A673 (cell line): ENCODE measurements around the gene MB21D2. TPM values are rescaled to one million over a fixed set of nuclear protein-coding genes. Genes with fewer than 3 reads are reported as not detected.
A peak's percentile ranks its signal among the peaks of the same experiment; 100 is the strongest.

Source experiments
- BruUV-seq: library from RNA; stranded (reverse); fragments of 400-500 nt; replicated peaks from 2 replicates; lab custom pipeline; 2021; lab: Mats Ljungman, UMichigan
- CTCF ChIA-PET: fragments of 300-600 bp; sonication (Branson Sonifier 250); formaldehyde crosslinking; loops from one replicate; lab custom pipeline; 2022; ENCODE audit warnings: antibody characterized with exemption; lab: Charles Lee
- POLR2A ChIA-PET: fragments of 300-600 bp; sonication (Branson Sonifier 250); formaldehyde crosslinking; loops from one replicate; lab custom pipeline; 2022; ENCODE audit warnings: antibody characterized with exemption; ENCODE audit not compliant: low non-redundant PET; lab: Charles Lee
- DNase-seq: peaks from one replicate; pipeline ENCODE4 v3.0.0-alpha.2; 2015; ENCODE audit warnings: low spot score
- H3K27ac ChIP-seq: fragments of 200-600 bp; sonication (generic); 2 replicates; pipeline ENCODE4 v1.5.1; 2016; ENCODE audit warnings: mixed run types, low read depth, mild to moderate bottlenecking, mixed read lengths, antibody characterized with exemption, low read length; ENCODE audit not compliant: poor library complexity, severe bottlenecking
- H3K27me3 ChIP-seq: fragments of 200-600 bp; sonication (generic); replicated peaks from 2 replicates; pipeline ENCODE4 v1.6.1; 2017; ENCODE audit warnings: mixed run types, low read depth, mild to moderate bottlenecking, mixed read lengths, antibody characterized with exemption, low read length; ENCODE audit not compliant: insufficient read depth, poor library complexity
- H3K36me3 ChIP-seq: fragments of 200-600 bp; sonication (generic); 2 replicates; pipeline ENCODE4 v1.6.1; 2016; ENCODE audit warnings: mixed run types, mild to moderate bottlenecking, mixed read lengths, antibody characterized with exemption, low read length; ENCODE audit not compliant: insufficient read depth, poor library complexity, severe bottlenecking
- H3K4me1 ChIP-seq: fragments of 200-600 bp; sonication (generic); 2 replicates; pipeline ENCODE4 v1.6.1; 2017; ENCODE audit warnings: mixed run types, mild to moderate bottlenecking, mixed read lengths, antibody characterized with exemption, low read length; ENCODE audit not compliant: insufficient read depth, poor library complexity, severe bottlenecking
- H3K4me3 ChIP-seq: fragments of 200-600 bp; sonication (generic); 2 replicates; pipeline ENCODE4 v1.5.1; 2016; ENCODE audit warnings: low read depth, mixed run types, mild to moderate bottlenecking, mixed read lengths, low read length; ENCODE audit not compliant: poor library complexity, severe bottlenecking
- H3K9me3 ChIP-seq: fragments of 200-600 bp; sonication (generic); 2 replicates; pipeline ENCODE4 v1.6.1; 2016; ENCODE audit warnings: mixed run types, low read depth, mild to moderate bottlenecking, mixed read lengths, antibody characterized with exemption, low read length; ENCODE audit not compliant: poor library complexity, severe bottlenecking
- EZH2 ChIP-seq: fragments of 200-600 bp; sonication (generic); IDR thresholded peaks from 2 replicates; pipeline ENCODE4 v1.6.1; 2017; ENCODE audit warnings: borderline replicate concordance, low read depth, mild to moderate bottlenecking, mixed read lengths, antibody characterized with exemption, low read length; ENCODE audit not compliant: poor library complexity, severe bottlenecking
- intact Hi-C: fragments of 100-400 bp; cut with micrococcal nuclease; formaldehyde crosslinking; loops from one replicate; pipeline ENCODE4 v1.10.0; 2022; ENCODE audit not compliant: unreplicated experiment
- total RNA-seq: library from RNA; stranded (reverse); gene quantifications from 2 replicates; pipeline ENCODE4 v1.2.3, GENCODE V29; 2021
- TF ChIP-seq, protein P1 (sequence below): fragments of 300-800, 200-600 bp; sonication (generic); conservative IDR thresholded peaks from 2 replicates; pipeline ENCODE4 v1.5.1; 2017; ENCODE audit warnings: low read depth, mild to moderate bottlenecking, antibody characterized with exemption, low read length, moderate library complexity, mixed read lengths

MB21D2 gene
- total RNA-seq, 1 experiment from 2014 or later = 8.1 TPM

GRCh38 chr3:192870822-192871221 lies 46.8 kb downstream of the MB21D2 start:
- POLR2A ChIA-PET = no interaction called here
- CTCF ChIA-PET = no interaction called here
- Histone ChIP-seq H3K4me3 (no peak overlapping the region), H3K27ac (no peak overlapping the region), H3K9me3 (no peaks in the 10 kb centered on the region), H3K36me3 (no peaks in the 10 kb centered on the region), H3K4me1 (peaks cover 5% of the 10 kb centered on the region), H3K27me3 (no peaks in the 10 kb centered on the region)
- intact Hi-C loops = no loop called here
- BruUV-seq = no TSS peak
- no peak for DNase-seq
- TF ChIP-seq, protein P1, sequence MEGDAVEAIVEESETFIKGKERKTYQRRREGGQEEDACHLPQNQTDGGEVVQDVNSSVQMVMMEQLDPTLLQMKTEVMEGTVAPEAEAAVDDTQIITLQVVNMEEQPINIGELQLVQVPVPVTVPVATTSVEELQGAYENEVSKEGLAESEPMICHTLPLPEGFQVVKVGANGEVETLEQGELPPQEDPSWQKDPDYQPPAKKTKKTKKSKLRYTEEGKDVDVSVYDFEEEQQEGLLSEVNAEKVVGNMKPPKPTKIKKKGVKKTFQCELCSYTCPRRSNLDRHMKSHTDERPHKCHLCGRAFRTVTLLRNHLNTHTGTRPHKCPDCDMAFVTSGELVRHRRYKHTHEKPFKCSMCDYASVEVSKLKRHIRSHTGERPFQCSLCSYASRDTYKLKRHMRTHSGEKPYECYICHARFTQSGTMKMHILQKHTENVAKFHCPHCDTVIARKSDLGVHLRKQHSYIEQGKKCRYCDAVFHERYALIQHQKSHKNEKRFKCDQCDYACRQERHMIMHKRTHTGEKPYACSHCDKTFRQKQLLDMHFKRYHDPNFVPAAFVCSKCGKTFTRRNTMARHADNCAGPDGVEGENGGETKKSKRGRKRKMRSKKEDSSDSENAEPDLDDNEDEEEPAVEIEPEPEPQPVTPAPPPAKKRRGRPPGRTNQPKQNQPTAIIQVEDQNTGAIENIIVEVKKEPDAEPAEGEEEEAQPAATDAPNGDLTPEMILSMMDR = no peak
- TF ChIP-seq EZH2 = no peak

- Histone ChIP-seq H3K27me3 (no peaks in the 10 kb centered on the region), H3K27ac (no peak overlapping the region), H3K36me3 (no peaks in the 10 kb centered on the region), H3K9me3 (no peaks in the 10 kb centered on the region), H3K4me1 (peaks cover 15% of the 10 kb centered on the region), H3K4me3 (no peak overlapping the region)
- ChIA-PET CTCF (interaction anchor here (0.6 kb wide), 1 partner anchor 425 kb away, joined by 3 read pairs; no protein-coding TSS in a partner anchor), POLR2A (no interaction called here)
- intact Hi-C loops = no loop called here
- no TSS peak for BruUV-seq
- DNase-seq = peak; percentile 56
- TF ChIP-seq EZH2 = no peak
- TF ChIP-seq, protein P1 = no peak
Observed at GRCh38 chr3:192869131-192870031, 48.3 kb downstream of the MB21D2 start.

DNA sequence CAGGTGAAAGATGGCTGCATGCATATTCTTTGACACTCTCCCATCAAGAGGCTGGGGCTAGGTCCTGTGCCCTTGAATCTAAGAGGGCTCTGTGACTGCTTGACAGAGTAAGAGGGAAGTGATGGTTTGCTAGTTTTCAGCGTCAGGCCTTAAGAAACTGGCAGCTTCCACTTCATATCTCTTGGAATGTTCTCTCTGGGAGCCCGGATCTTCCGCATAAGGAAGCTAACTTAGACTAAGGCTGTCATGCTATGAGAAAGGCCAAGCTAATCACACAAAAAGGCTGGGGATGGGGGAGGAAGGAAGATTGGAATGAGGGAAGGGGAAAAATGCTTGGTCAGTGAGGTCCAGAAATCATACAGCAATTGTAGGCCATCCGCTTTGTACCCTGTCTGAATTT lies 50.0 kb downstream of the MB21D2 start:
- no peak for DNase-seq
- H3K27me3 ChIP-seq = no peaks in the 10 kb centered on the region
- ChIA-PET POLR2A (interaction anchor here (0.5 kb wide), 1 partner anchor 119 kb away, joined by 3 read pairs; no protein-coding TSS in a partner anchor), CTCF (no interaction called here)
- H3K4me3 ChIP-seq = no peak overlapping the region
- intact Hi-C loops = no loop called here
- TF ChIP-seq, protein P1 = no peak
- no peak for TF ChIP-seq EZH2
- H3K9me3 ChIP-seq = no peaks in the 10 kb centered on the region
- H3K4me1 ChIP-seq = peaks cover 15% of the 10 kb centered on the region
- no peak overlapping the region for H3K27ac ChIP-seq
- BruUV-seq = no TSS peak
- H3K36me3 ChIP-seq = no peaks in the 10 kb centered on the region
